Subcutaneous abdominal adipose tissue (tissue), 5 donors: ENCODE results near the gene KRTAP10-9.

Source experiments
- H3K27ac ChIP-seq: one replicate; pipeline ENCODE4 v1.7.0; 2013; ENCODE audit warnings: low read depth, mild to moderate bottlenecking, inconsistent platforms, low read length, moderate library complexity
- H3K27me3 ChIP-seq, 5 donors: one replicate each; pipeline ENCODE4 v1.7.0; 2013; ENCODE audit warnings: low read length in 5 of 5, inconsistent platforms in 1 of 5; ENCODE audit not compliant: control insufficient read depth in 5 of 5, insufficient read depth in 4 of 5
- H3K36me3 ChIP-seq, 5 donors: one replicate each; pipeline ENCODE4 v1.7.0; 2013; ENCODE audit warnings: low read length in 5 of 5; ENCODE audit not compliant: control insufficient read depth in 5 of 5, insufficient read depth in 5 of 5
- H3K4me1 ChIP-seq, 5 donors: one replicate each; pipeline ENCODE4 v1.7.0; 2013; ENCODE audit warnings: low read length in 5 of 5, mild to moderate bottlenecking in 3 of 5, moderate library complexity in 1 of 5; ENCODE audit not compliant: control insufficient read depth in 5 of 5, insufficient read depth in 5 of 5
- H3K4me3 ChIP-seq, 5 donors: one replicate each; pipeline ENCODE4 v1.7.0; 2013; ENCODE audit warnings: low read length in 5 of 5, low read depth in 1 of 5
- H3K9ac ChIP-seq, 5 donors: one replicate each; pipeline ENCODE4 v1.7.0; 2013; ENCODE audit warnings: low read length in 5 of 5, mild to moderate bottlenecking in 4 of 5, moderate library complexity in 3 of 5
- H3K9me3 ChIP-seq, 5 donors: one replicate each; pipeline ENCODE4 v1.7.0; 2013; ENCODE audit warnings: low read length in 5 of 5; ENCODE audit not compliant: control insufficient read depth in 5 of 5
- donor health status: healthy.
- donor health status: healthy.
- donor health status: healthy.
- donor health status: healthy.
- donor health status: healthy.

KRTAP10-9 gene

DNA sequence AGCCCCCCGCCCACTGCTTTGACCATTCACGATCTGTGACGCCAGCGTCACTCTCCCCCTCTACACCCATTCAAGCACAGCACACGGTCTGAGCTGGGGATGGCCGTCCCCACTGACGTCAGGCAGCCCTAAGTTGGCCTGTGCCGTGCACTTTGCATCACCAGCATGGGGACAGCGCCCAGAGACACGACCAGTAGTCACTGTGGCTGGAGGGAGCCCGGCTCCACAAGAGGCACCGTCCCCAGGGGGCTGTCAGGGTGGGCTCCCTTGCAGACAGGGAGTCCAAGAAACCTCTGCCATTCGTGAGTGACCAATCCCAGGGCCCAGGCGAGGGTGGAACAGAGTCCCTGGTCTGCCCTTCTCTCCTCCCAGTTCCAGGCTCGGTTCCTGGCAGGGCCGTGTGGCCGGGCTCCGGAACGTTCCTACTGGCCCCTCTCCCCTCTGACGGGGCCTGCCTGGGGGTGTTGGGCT is 12.7 kb upstream of the KRTAP10-9 start:
- no peak overlapping the region for H3K4me3 ChIP-seq
- H3K9me3 ChIP-seq, result peaks cover 2 to 26% (median 20%) of the 10 kb centered on the region in 5 donors
- peaks cover 0 to 5% (median 3%) of the 10 kb centered on the region in 5 donors for H3K4me1 ChIP-seq
- no peak overlapping the region for H3K27ac ChIP-seq
- no peaks in the 10 kb centered on the region for H3K36me3 ChIP-seq
- peaks cover 4 to 29% (median 21%) of the 10 kb centered on the region in 5 donors for H3K27me3 ChIP-seq
- H3K9ac ChIP-seq, result no peak overlapping the region

DNA sequence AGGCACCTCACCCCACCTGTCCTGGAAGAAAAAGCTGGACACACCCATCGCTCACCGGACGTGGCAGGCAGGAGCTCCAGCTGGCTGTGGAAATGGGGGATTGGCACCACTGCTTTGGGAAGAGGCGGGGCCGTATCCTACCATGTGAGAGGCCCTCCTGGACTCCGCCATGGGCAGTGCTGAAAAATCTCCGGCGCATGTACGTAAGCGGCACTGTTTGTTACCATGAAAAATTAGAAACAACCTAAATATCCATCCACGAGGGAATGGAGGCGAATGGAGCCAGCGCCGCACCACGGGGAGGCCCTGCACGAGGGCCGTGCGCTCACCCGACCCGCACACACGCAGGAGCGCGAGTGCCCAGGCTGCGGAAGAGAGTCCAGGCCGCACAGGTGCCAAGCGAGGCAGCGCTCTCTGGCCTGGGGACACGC is 11.9 kb upstream of the KRTAP10-9 start:
- Histone ChIP-seq H3K9ac (no peak overlapping the region), H3K4me1 (peaks cover 0 to 5% (median 3%) of the 10 kb centered on the region in 5 donors), H3K36me3 (no peaks in the 10 kb centered on the region), H3K4me3 (no peak overlapping the region), H3K27me3 (peaks cover 4 to 29% (median 21%) of the 10 kb centered on the region in 5 donors), H3K27ac (no peak overlapping the region), H3K9me3 (peaks cover 0 to 20% (median 16%) of the 10 kb centered on the region in 5 donors)

DNA sequence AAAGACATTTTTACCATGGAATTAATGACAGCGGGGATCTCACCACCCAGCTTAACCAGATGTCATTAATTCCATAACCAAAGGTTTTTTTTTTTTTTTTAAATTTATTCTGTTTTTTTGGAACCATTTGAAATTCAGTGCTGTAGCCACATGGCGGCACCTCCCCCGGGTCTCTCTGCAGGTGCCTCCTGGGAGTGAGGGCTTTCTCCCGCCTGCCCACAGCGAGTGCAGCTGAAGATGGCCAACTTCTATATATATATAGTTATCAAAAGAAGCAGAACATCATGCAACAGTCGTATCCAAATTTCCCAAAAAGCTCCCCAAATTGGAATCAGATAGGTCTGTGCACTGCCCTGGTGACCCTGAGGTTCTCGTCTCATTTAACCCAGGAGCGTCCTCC is 11.4 kb upstream of the KRTAP10-9 start:
- Histone ChIP-seq H3K27ac (no peak overlapping the region), H3K4me3 (no peak overlapping the region), H3K4me1 (peaks cover 0 to 5% (median 3%) of the 10 kb centered on the region in 5 donors), H3K9ac (no peak overlapping the region), H3K27me3 (peaks cover 4 to 29% (median 21%) of the 10 kb centered on the region in 5 donors), H3K36me3 (no peaks in the 10 kb centered on the region), H3K9me3 (peaks cover 0 to 16% (median 12%) of the 10 kb centered on the region in 5 donors)

GRCh38 chr21:44615911-44616590 is 10.8 kb upstream of the KRTAP10-9 start:
- Histone ChIP-seq H3K4me1 (peaks cover 0 to 5% (median 3%) of the 10 kb centered on the region in 5 donors), H3K9me3 (peaks cover 0 to 13% (median 10%) of the 10 kb centered on the region in 5 donors), H3K27ac (no peak overlapping the region), H3K36me3 (no peaks in the 10 kb centered on the region), H3K9ac (no peak overlapping the region), H3K27me3 (peaks cover 4 to 29% (median 21%) of the 10 kb centered on the region in 5 donors), H3K4me3 (no peak overlapping the region)

- no peak overlapping the region for H3K27ac ChIP-seq
- H3K4me1 ChIP-seq, result peaks cover 0 to 5% (median 3%) of the 10 kb centered on the region in 5 donors
- H3K36me3 ChIP-seq, result no peaks in the 10 kb centered on the region
- no peak overlapping the region for H3K9ac ChIP-seq
- no peak overlapping the region for H3K4me3 ChIP-seq
- H3K9me3 ChIP-seq, result peaks cover 0 to 9% (median 6%) of the 10 kb centered on the region in 5 donors
- H3K27me3 ChIP-seq, result peaks cover 4 to 29% (median 21%) of the 10 kb centered on the region in 5 donors
These were observed 10.3 kb upstream of the KRTAP10-9 start for GRCh38 chr21:44616591-44616926.

GRCh38 chr21:44617071-44617501 is 9.8 kb upstream of the KRTAP10-9 start:
- H3K27ac ChIP-seq, result no peak overlapping the region
- H3K36me3 ChIP-seq, result no peaks in the 10 kb centered on the region
- peaks cover 0 to 4% (median 1%) of the 10 kb centered on the region in 5 donors for H3K9me3 ChIP-seq
- H3K4me3 ChIP-seq, result no peak overlapping the region
- peaks cover 4 to 26% (median 17%) of the 10 kb centered on the region in 5 donors for H3K27me3 ChIP-seq
- H3K9ac ChIP-seq, result no peak overlapping the region
- peaks cover 0 to 5% (median 3%) of the 10 kb centered on the region in 5 donors for H3K4me1 ChIP-seq

- Histone ChIP-seq H3K4me1 (peaks cover 0 to 5% (median 3%) of the 10 kb centered on the region in 5 donors), H3K4me3 (no peak overlapping the region), H3K27ac (no peak overlapping the region), H3K9me3 (peaks cover under 1 to 14% (median 6%) of the 10 kb centered on the region in 5 donors), H3K27me3 (peaks cover 4 to 18% (median 10%) of the 10 kb centered on the region in 5 donors), H3K36me3 (no peaks in the 10 kb centered on the region), H3K9ac (no peak overlapping the region)
These were observed 8.4 kb upstream of the KRTAP10-9 start for GRCh38 chr21:44618504-44618903.

GRCh38 chr21:44618909-44619308 is 8.0 kb upstream of the KRTAP10-9 start:
- no peak overlapping the region for H3K27ac ChIP-seq
- peaks cover 4 to 16% (median 10%) of the 10 kb centered on the region in 5 donors for H3K27me3 ChIP-seq
- no peak overlapping the region for H3K4me3 ChIP-seq
- H3K9ac ChIP-seq, result no peak overlapping the region
- H3K36me3 ChIP-seq, result no peaks in the 10 kb centered on the region
- H3K9me3 ChIP-seq, result peaks cover 5 to 17% (median 8%) of the 10 kb centered on the region in 5 donors
- peaks cover 0 to 5% (median 3%) of the 10 kb centered on the region in 5 donors for H3K4me1 ChIP-seq

- peaks cover 7 to 23% (median 17%) of the 10 kb centered on the region in 5 donors for H3K9me3 ChIP-seq
- no peak overlapping the region for H3K9ac ChIP-seq
- no peaks in the 10 kb centered on the region for H3K36me3 ChIP-seq
- H3K27me3 ChIP-seq, result peaks cover 4 to 11% (median 5%) of the 10 kb centered on the region in 5 donors
- H3K4me1 ChIP-seq, result peaks cover 0 to 5% (median 3%) of the 10 kb centered on the region in 5 donors
- H3K4me3 ChIP-seq, result no peak overlapping the region
- H3K27ac ChIP-seq, result no peak overlapping the region
These were observed 7.0 kb upstream of the KRTAP10-9 start for GRCh38 chr21:44619886-44620285.

GRCh38 chr21:44623575-44623974 is 3.3 kb upstream of the KRTAP10-9 start:
- Histone ChIP-seq H3K27ac (no peak overlapping the region), H3K27me3 (peaks cover 11 to 26% (median 12%) of the 10 kb centered on the region in 5 donors), H3K9ac (no peak overlapping the region), H3K4me1 (peaks cover 0 to 8% (median 3%) of the 10 kb centered on the region in 5 donors), H3K4me3 (no peak overlapping the region), H3K36me3 (no peaks in the 10 kb centered on the region), H3K9me3 (peaks cover 7 to 26% (median 17%) of the 10 kb centered on the region in 5 donors)
